ENCODE data around the gene ZNF396. TPM values are rescaled to one million over a fixed set of nuclear protein-coding genes. Genes with fewer than 3 reads are reported as not detected.

ZNF396 gene
- total RNA-seq, 1 donor from 2014 or later = 2.2 TPM

DNA sequence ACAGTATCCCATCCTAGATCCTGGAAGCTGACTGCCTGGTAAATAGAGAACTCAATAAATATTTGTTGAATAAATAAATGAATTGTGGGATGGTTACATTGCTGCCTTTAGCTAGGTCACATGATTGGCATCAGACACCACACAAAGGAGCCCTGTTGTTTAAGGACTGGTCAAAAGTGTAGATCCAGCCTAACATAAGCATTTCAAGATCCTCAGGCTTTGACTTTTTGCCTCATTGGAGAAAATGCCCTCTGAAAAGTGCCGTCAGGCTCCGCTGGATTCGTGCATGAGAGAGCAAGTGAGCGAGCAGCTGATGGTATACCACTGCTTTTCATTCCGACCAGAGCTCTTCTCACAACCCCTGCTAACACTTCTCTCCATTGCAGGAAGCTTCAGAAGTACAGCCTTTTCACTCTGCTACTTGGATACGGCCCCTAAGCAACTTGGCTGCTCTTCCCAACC is 31.6 kb downstream of the ZNF396 start:
- Mint-ChIP-seq H3K36me3 (peaks cover 3% of the 10 kb centered on the region), H3K4me3 (peak overlapping the region; percentile 100), H3K9me3 (no peaks in the 10 kb centered on the region), H3K4me1 (peaks cover 33% of the 10 kb centered on the region), H3K27me3 (ENCODE audit: insufficient read depth, low read depth) (no peaks in the 10 kb centered on the region), H3K27ac (peak overlapping the region; percentile 76)
- no peaks in the 10 kb centered on the region for H3F3A ChIP-seq (ENCODE audit: low read depth)
- H2AFZ ChIP-seq (replicated peaks) = no peak overlapping the region
- H3K4me3 ChIP-seq = no peak overlapping the region
- TF ChIP-seq, protein P1, sequence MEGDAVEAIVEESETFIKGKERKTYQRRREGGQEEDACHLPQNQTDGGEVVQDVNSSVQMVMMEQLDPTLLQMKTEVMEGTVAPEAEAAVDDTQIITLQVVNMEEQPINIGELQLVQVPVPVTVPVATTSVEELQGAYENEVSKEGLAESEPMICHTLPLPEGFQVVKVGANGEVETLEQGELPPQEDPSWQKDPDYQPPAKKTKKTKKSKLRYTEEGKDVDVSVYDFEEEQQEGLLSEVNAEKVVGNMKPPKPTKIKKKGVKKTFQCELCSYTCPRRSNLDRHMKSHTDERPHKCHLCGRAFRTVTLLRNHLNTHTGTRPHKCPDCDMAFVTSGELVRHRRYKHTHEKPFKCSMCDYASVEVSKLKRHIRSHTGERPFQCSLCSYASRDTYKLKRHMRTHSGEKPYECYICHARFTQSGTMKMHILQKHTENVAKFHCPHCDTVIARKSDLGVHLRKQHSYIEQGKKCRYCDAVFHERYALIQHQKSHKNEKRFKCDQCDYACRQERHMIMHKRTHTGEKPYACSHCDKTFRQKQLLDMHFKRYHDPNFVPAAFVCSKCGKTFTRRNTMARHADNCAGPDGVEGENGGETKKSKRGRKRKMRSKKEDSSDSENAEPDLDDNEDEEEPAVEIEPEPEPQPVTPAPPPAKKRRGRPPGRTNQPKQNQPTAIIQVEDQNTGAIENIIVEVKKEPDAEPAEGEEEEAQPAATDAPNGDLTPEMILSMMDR (IDR thresholded peaks at IDR 0.05) = no peak
- TF ChIP-seq EZH2 (IDR thresholded peaks at IDR 0.05) (no peak), EZH2phosphoT487 (IDR thresholded peaks at IDR 0.05) (no peak)
- H3K36me3 ChIP-seq = no peaks in the 10 kb centered on the region
- H3K27ac ChIP-seq = no peak overlapping the region
- H4K20me1 ChIP-seq (ENCODE audit: low read depth) = peaks cover 33% of the 10 kb centered on the region
- H3K4me1 ChIP-seq = peaks cover 12% of the 10 kb centered on the region
- H3K4me2 ChIP-seq = peak overlapping the region; percentile 23
- no peak overlapping the region for H3K9ac ChIP-seq
- no peaks in the 10 kb centered on the region for H3K27me3 ChIP-seq
- peaks cover 37% of the 10 kb centered on the region for H3K79me2 ChIP-seq (ENCODE audit: low read depth)
- H3K9me3 ChIP-seq (ENCODE audit: low read depth) = no peaks in the 10 kb centered on the region
- peak; percentile 27 for DNase-seq (ENCODE audit: low spot score)

DNA sequence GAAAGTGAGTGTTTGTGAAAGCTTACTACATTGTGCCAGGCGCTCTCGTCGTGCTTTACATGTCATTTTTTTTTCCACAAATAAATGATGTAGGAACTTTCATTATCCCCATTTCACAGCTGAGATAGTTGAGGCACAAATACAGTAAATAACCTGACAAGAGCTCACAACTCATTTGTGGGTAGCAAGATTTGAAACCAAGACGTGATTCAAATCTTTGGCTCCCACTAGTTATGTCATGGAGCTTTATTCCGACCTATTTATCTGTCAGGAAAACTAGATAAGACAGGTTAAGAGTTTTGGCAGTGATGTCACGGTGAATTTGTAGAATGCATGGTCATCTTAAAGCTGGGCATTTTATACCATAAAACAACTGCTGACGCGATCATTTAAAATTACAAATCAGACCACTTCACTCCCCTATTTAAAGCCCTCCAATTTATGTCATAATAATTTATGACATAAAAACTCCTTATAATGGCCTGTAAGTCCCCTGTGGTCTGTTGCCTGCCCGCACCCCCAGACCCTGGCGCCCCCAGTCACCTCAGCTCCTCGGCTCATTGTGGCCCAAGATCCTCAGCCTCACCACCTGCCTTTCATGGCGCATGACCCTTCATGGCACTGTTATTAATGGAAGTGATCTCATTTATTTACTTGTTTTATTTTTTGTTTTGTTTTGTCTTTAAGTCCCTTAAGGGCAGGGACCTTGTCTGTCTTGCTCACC is 32.2 kb downstream of the ZNF396 start:
- Mint-ChIP-seq H3K27me3 (ENCODE audit: insufficient read depth, low read depth) (no peaks in the 10 kb centered on the region), H3K4me3 (peak overlapping the region; percentile 100), H3K36me3 (peaks cover 7% of the 10 kb centered on the region), H3K27ac (peak overlapping the region; percentile 98), H3K4me1 (peaks cover 33% of the 10 kb centered on the region), H3K9me3 (no peaks in the 10 kb centered on the region)
- Histone ChIP-seq H3K9ac (no peak overlapping the region), H2AFZ (replicated peaks) (peak overlapping the region; percentile 90), H4K20me1 (ENCODE audit: low read depth) (peaks cover 39% of the 10 kb centered on the region), H3K36me3 (no peaks in the 10 kb centered on the region), H3K4me3 (peak overlapping the region; percentile 90), H3K4me2 (peak overlapping the region; percentile 87), H3K4me1 (peaks cover 12% of the 10 kb centered on the region), H3K9me3 (ENCODE audit: low read depth) (no peaks in the 10 kb centered on the region), H3K27ac (no peak overlapping the region), H3K79me2 (ENCODE audit: low read depth) (peaks cover 43% of the 10 kb centered on the region), H3K27me3 (no peaks in the 10 kb centered on the region), H3F3A (ENCODE audit: low read depth) (no peaks in the 10 kb centered on the region)
- TF ChIP-seq, protein P1 (IDR thresholded peaks at IDR 0.05) = no peak
- TF ChIP-seq EZH2 (IDR thresholded peaks at IDR 0.05) = no peak
- no peak for DNase-seq (ENCODE audit: low spot score)

DNA sequence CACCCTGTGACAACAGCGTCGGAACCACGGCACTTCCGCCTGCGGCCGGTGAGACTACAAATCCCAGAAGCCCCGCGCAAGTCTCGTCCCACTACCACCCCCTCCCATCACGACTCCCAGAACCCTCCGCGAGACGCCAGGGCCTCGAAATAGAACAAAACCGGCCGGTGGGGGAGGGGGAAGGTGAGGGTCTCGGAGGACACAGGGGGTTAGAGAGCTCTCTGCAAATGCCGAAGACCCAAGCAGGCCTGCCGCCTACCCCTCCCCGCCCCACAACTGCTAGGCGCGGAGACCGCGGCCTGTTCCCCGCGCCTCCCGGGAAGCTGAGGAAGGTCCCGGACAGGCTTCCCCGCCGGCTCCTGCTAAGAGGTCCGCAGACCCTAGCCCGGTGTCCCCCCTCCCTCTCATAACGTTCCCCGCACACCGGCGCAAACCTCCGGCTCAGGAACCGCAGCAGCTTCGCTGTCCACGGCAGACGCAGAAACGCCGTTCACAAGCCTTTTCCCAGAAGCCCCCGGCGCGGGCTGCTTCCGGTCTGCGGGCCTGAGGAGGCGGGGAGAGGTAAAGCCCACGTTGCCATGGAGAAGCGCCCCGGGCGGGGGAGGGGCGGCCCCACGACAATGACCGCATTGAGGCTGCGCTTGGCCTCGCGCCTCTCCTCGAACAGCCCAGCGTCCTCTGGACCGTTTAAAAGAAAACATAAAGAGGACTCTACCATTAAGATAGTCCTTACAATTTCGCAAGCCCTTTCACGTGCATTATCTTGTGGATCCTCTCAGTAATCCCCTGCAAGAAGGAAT is 33.0 kb downstream of the ZNF396 start, which contains the start of gene ZNF24:
ZNF24 (minus strand) TSS at position 485 of the 800 bp plus-strand sequence. CDS start 3,770 bp downstream, outside the sequence.
- H3K4me1 ChIP-seq = peaks cover 12% of the 10 kb centered on the region
- Mint-ChIP-seq H3K27ac (peak within 1 kb of the TSS; percentile 98), H3K27me3 (ENCODE audit: insufficient read depth, low read depth) (no peaks in the 10 kb centered on the region), H3K36me3 (peaks cover 15% of the 10 kb centered on the region), H3K4me1 (peaks cover 33% of the 10 kb centered on the region), H3K9me3 (no peaks in the 10 kb centered on the region), H3K4me3 (peak within 1 kb of the TSS; percentile 100)
- peak; percentile 95 for DNase-seq (ENCODE audit: low spot score)
- peak within 1 kb of the TSS; percentile 90 for H2AFZ ChIP-seq (replicated peaks)
- H3F3A ChIP-seq (ENCODE audit: low read depth) = no peaks in the 10 kb centered on the region
- peak within 1 kb of the TSS; percentile 90 for H3K4me3 ChIP-seq
- peak within 1 kb of the TSS; percentile 92 for H3K9ac ChIP-seq
- TF ChIP-seq EZH2phosphoT487 (IDR thresholded peaks at IDR 0.05) = no peak
- TF ChIP-seq, protein P1 (IDR thresholded peaks at IDR 0.05) = no peak
- TF ChIP-seq EZH2 (IDR thresholded peaks at IDR 0.05) = no peak
- H3K4me2 ChIP-seq = peak within 1 kb of the TSS; percentile 87
- peaks cover 4% of the 10 kb centered on the region for H3K36me3 ChIP-seq
- no peaks in the 10 kb centered on the region for H3K27me3 ChIP-seq
- H3K79me2 ChIP-seq (ENCODE audit: low read depth) = peaks cover 51% of the 10 kb centered on the region
- no peaks in the 10 kb centered on the region for H3K9me3 ChIP-seq (ENCODE audit: low read depth)
- peak within 1 kb of the TSS; percentile 91 for H3K27ac ChIP-seq
- H4K20me1 ChIP-seq (ENCODE audit: low read depth) = peaks cover 47% of the 10 kb centered on the region

Measured in neural progenitor cell (in vitro differentiated cells).